HCT116 (cell line): ENCODE measurements around the gene PNPLA8. TPM values are rescaled to one million over a fixed set of nuclear protein-coding genes. Genes with fewer than 3 reads are reported as not detected.
A peak's percentile ranks its signal among the peaks of the same experiment; 100 is the strongest.

Experiments
- CBX3 ChIP-seq: IDR thresholded peaks from 2 replicates; pipeline ENCODE4 v1.6.1; 2012; ENCODE audit warnings: low read depth
- CTCF ChIP-seq, 3 experiments: fragments of 200-600 bp in 1 of 3; sonication (generic) in 1 of 3; IDR thresholded peaks in 2 of 3; conservative IDR thresholded peaks in 1 of 3; 2 replicates each; pipeline ENCODE4 v1.5.1; 2012 to 2017; ENCODE audit warnings: low read depth in 2 of 3, low read length in 2 of 3, antibody characterized with exemption in 1 of 3, borderline replicate concordance in 1 of 3, control low read depth in 1 of 3, mild to moderate bottlenecking in 1 of 3, mixed read lengths in 1 of 3, mixed run types in 1 of 3, moderate library complexity in 1 of 3; ENCODE audit not compliant: insufficient read depth in 1 of 3
- REST ChIP-seq: IDR thresholded peaks from 2 replicates; pipeline ENCODE4 v1.6.1; 2012; ENCODE audit warnings: low read depth
- SIN3A ChIP-seq: IDR thresholded peaks from 2 replicates; pipeline ENCODE4 v1.6.1; 2012; ENCODE audit warnings: low read depth
- TCF7L2 ChIP-seq: IDR thresholded peaks from 2 replicates; pipeline ENCODE4 v1.7.0; 2011; ENCODE audit warnings: borderline replicate concordance, inconsistent platforms; ENCODE audit not compliant: insufficient read depth, insufficient read length; ENCODE audit errors: extremely low read depth
- ZFX ChIP-seq: fragments of 450-650 bp; IDR thresholded peaks from 2 replicates; pipeline ENCODE4 v1.6.1; 2017
- total RNA-seq: library from RNA; stranded (reverse); gene quantifications from one replicate; pipeline ENCODE4 v1.2.1, GENCODE V29; 2021; ENCODE audit not compliant: unreplicated experiment
- TF ChIP-seq, protein P1 (sequence below): IDR thresholded peaks from 2 replicates; pipeline ENCODE4 v1.6.1; 2011; ENCODE audit warnings: mild to moderate bottlenecking, low read length, moderate library complexity; ENCODE audit not compliant: insufficient replicate concordance; ENCODE audit errors: extremely low read depth

PNPLA8 gene
- total RNA-seq, 1 experiment from 2014 or later = 12.9 TPM

- TF ChIP-seq REST (no peak), TCF7L2 (no peak), CTCF (IDR thresholded peaks at IDR 0.05 in 2 of 3, conservative IDR thresholded peaks at IDR 0.05 in 1 of 3; ENCODE audit: borderline replicate concordance in 1 of 3, insufficient read depth in 1 of 3, low read depth in 2 of 3, low read length in 2 of 3) (peak; percentile 55 to 88 (median 66); a peak in 5 of 6 replicates), SIN3A (no peak), ZFX (no peak), CBX3 (no peak)
- TF ChIP-seq, protein P1, sequence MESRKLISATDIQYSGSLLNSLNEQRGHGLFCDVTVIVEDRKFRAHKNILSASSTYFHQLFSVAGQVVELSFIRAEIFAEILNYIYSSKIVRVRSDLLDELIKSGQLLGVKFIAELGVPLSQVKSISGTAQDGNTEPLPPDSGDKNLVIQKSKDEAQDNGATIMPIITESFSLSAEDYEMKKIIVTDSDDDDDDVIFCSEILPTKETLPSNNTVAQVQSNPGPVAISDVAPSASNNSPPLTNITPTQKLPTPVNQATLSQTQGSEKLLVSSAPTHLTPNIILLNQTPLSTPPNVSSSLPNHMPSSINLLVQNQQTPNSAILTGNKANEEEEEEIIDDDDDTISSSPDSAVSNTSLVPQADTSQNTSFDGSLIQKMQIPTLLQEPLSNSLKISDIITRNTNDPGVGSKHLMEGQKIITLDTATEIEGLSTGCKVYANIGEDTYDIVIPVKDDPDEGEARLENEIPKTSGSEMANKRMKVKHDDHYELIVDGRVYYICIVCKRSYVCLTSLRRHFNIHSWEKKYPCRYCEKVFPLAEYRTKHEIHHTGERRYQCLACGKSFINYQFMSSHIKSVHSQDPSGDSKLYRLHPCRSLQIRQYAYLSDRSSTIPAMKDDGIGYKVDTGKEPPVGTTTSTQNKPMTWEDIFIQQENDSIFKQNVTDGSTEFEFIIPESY = no peak
These were observed 28.7 kb downstream of the PNPLA8 start (continued) for GRCh38 chr7:108497082-108497725.
